ENCODE results near the gene EFCC1.

EFCC1 gene

GRCh38 chr3:129015388-129016105, 14.4 kb downstream of the EFCC1 start:
- DNase-seq: no peak

- peak; percentile 78 for DNase-seq
Measured at GRCh38 chr3:129016356-129016719, 15.2 kb downstream of the EFCC1 start.

- DNase-seq: no peak
Measured at GRCh38 chr3:129016720-129017483, 15.8 kb downstream of the EFCC1 start.

GRCh38 chr3:129017484-129017899, 16.4 kb downstream of the EFCC1 start:
- no peak for DNase-seq

- DNase-seq: no peak
Measured at GRCh38 chr3:129018271-129018670, 17.2 kb downstream of the EFCC1 start.

- DNase-seq: no peak
Measured at GRCh38 chr3:129018751-129019150, 17.6 kb downstream of the EFCC1 start.

GRCh38 chr3:129019266-129019665, 18.2 kb downstream of the EFCC1 start:
- DNase-seq: no peak

- no peak for DNase-seq
Measured at GRCh38 chr3:129020691-129021090, 19.6 kb downstream of the EFCC1 start.

- no peak for DNase-seq
Measured at GRCh38 chr3:129021140-129021551, 20.0 kb downstream of the EFCC1 start.

GRCh38 chr3:129022114-129023007, 21.3 kb downstream of the EFCC1 start:
- DNase-seq: no peak

- DNase-seq: no peak
Measured at GRCh38 chr3:129023008-129023358, 21.9 kb downstream of the EFCC1 start.

GRCh38 chr3:129023909-129024308, 22.8 kb downstream of the EFCC1 start:
- no peak for DNase-seq

- no peak for DNase-seq
Measured at GRCh38 chr3:129025108-129025507, 24.0 kb downstream of the EFCC1 start.

- no peak for DNase-seq
Measured at GRCh38 chr3:129025691-129026435, 24.8 kb downstream of the EFCC1 start.

- peak; percentile 96 for DNase-seq
Measured at GRCh38 chr3:129026728-129027543, 25.8 kb downstream of the EFCC1 start.

GRCh38 chr3:129027544-129027880, 26.4 kb downstream of the EFCC1 start:
- DNase-seq: no peak

- DNase-seq: no peak
Measured at GRCh38 chr3:129028866-129029265, 27.8 kb downstream of the EFCC1 start.

- DNase-seq: no peak
Measured at GRCh38 chr3:129030611-129031010, 29.5 kb downstream of the EFCC1 start.

GRCh38 chr3:129031476-129032215, 30.5 kb downstream of the EFCC1 start:
- no peak for DNase-seq

GRCh38 chr3:129032716-129033115, 31.6 kb downstream of the EFCC1 start:
- no peak for DNase-seq

GRCh38 chr3:129033151-129033550, 32.0 kb downstream of the EFCC1 start:
- no peak for DNase-seq

Data from islet precursor cell (in vitro differentiated cells).